OCI-LY7 (cell line): Measurements from ENCODE around the gene JUN.

Source experiments
- CTCF ChIP-seq: fragments of 200-600 bp; sonication (generic); conservative IDR thresholded peaks from 2 replicates; pipeline ENCODE4 v1.5.1; 2014; ENCODE audit warnings: mild to moderate bottlenecking, antibody characterized with exemption, low read length, moderate library complexity, mixed read lengths
- EZH2phosphoT487 ChIP-seq: fragments of 200-600 bp; sonication (generic); IDR thresholded peaks from 2 replicates; pipeline ENCODE4 v1.6.1; 2018; ENCODE audit warnings: low read depth, borderline replicate concordance, mild to moderate bottlenecking, mixed run types, antibody characterized with exemption, low read length, moderate library complexity, mixed read lengths

GRCh38 chr1:58788259-58788658 lies 4.4 kb upstream of the JUN start:
- no peak for TF ChIP-seq CTCF
- no peak for TF ChIP-seq EZH2phosphoT487
